ENCODE measurements around the gene ZBP1.
A peak's percentile ranks its signal among the peaks of the same experiment; 100 is the strongest.

Gene ZBP1

DNA sequence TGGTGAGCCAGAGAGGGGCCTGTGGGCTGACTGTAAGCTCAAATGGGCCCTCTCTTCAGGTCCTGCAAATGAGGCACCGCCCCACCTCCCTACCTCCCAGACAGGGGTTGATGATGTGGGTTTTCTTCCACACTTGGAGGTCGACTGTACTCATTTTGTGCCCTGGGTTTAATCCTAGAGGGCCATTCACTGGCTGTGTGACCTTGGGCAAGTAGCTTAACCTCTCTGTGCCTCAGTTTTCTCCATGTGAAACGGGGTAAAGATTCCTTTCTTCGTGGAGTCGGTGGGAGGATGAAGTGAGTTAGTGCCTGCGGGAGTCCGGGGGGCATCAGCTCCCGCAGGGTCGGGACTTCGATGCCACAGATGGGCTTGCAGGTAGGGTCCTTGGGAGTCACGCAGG, 23.9 kb downstream of the ZBP1 start:
- DNase-seq = no peak

DNA sequence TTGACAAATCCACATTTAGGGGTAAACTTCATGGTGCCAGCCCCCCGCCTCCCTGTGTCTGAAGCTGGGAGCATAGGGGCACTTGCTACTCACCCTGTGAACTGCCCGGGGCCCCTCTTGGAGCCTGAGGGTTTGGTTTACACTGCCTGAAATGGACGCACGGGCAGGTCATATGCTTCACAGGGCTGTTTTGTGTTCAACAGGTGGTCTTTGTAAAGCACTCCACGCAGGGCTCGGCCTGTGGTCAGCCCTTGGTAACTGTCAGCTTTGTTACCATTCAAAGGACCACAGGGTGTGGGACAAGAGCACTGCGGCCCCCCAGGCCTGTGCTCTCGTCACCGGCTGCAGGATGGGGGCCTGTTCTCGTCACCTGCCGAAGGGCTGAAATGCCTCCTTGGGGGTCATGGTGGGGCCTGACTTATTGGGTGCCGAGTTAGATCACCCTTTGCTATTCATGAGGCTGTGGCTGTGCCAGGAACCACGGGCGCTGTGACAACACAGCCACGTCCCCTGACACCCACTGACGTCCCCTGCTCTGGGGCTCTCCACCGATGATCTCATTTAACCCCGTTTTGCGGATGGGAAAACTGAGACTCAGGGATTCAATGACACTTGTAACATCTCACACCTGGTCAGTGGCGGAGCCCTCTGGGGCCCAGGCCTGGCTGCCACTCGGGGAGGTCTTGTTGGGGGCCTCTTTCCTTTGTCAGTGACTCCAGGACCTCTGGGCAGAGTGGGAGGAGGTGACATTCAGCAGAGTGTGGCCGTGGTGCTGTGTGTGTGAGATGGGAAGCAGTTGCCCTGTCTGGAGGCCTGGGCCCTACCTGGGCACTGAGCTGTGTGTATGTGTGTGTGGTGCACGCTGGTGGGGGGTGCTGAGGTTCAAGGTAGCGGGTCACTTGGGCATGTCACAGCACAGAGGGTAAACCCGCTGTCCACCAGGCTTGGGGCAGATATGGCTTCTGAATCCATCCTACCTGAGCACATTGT, 24.9 kb downstream of the ZBP1 start:
- DNase-seq = no peak

DNA sequence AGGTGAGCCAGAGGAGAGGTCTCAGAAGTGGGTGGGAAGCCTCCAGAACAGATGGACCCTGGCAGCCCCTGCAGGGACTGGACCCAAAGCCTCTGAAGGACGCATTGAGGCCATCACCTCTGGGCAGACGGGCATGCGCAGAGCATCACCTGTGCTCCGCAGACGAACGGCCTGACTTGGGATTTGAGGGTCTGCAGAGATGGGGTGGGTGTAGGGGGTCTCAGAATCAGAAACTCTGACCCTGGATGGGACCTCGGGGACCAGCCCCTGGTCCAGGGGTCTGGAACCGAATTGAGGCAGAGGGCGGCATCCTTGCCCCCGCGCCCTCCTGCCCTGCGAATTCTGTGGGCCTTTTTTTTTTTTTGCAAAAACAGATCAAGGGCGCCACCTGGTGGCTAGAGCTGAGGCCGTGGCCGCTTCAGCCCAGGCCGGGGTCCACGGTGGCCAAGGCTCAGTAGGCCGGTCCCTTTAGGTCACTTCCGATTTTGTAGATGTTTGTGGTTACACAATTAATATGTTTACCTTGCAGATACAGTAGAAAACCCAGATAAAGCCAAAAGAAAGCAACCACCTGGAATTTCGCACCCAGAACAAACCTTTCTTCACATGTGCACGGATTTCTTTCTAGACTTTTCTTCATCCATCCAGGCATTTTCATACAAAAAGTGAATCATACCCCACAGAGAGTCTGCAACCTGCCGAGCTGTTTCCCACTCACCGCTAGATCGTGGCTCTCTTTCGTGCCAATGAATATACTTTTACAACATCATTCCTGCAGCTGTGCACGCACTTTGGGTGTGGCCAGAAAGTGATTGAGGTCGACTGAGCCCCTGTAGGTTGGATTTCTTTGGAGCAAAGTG, 25.9 kb downstream of the ZBP1 start:
- DNase-seq = peak; percentile 60 to 64

DNA sequence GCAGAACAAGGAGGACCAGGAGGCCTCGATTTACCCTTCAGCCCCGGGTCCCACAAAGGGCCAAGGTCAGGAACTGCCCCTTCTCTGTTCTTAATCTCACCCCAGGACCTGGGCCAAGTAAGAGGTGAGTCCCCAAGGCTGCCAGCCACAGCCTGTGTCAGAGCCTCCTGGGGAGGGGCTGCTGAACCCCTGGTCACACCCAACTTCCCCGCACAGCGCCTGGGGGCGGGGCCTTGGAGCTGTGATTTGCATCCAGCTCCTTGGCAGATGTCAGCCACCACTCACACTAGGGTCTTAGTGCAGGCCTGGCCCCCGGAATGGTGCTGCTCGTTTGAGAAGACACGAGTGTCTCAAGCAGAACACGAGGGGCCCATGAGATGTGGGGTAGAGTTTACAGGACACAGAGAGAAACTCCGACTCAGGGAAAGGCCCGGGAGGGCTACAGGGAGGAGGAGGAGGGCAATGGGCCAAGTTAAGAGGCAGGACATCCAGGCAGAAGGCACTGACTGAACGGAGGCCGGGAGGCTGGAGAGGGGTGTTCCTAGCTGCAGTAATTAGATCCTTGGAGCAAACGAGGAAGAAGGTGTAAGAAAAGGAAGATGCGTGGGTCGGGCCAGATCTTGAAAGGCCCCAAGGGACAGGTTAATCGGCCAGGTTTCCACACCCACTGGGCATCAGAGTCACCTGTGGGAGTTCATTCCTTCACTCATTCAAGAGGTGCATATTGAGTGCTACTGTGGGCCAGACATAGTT, 26.9 kb downstream of the ZBP1 start:
- no peak for DNase-seq

DNA sequence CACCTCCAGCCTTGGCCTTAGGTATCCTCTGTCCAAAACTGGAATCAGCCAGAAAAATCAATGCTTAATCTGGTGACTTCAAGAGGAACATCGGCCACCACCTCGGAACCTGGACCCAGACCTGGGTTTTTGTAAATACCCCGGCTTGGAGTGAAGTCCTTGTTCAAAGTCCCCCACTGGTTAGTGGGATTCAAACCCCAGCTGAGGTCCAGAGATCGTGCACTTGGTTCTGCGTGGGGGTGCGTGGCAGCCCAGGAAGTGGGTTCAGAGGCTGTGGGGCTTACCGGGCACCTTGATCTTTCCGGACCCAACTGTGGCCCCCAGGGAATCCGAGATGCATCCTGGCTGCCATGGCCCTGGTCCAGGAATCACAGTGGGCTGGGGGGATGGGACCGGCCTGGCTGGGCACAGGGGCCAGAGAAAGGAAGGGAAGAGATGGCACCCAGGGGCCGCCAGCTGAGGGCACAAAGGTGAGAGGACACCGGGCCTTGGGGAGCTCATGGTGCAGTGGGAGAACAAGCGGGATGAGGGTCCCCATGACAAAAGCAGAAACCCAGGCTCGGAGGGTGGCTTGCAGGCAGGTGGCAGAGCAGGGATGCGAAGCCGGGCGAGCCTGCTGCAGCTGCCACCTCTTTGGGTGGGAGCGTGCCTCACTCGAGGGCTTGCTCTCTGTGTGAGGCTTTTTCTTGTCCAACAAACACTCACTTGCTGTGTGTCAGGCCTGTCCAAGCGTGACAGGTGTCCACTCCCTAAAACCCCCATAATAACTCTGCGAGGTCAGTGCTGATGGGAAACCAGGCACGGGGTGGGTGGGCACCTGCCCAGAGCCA, 27.7 kb downstream of the ZBP1 start:
- no peak for DNase-seq

DNA sequence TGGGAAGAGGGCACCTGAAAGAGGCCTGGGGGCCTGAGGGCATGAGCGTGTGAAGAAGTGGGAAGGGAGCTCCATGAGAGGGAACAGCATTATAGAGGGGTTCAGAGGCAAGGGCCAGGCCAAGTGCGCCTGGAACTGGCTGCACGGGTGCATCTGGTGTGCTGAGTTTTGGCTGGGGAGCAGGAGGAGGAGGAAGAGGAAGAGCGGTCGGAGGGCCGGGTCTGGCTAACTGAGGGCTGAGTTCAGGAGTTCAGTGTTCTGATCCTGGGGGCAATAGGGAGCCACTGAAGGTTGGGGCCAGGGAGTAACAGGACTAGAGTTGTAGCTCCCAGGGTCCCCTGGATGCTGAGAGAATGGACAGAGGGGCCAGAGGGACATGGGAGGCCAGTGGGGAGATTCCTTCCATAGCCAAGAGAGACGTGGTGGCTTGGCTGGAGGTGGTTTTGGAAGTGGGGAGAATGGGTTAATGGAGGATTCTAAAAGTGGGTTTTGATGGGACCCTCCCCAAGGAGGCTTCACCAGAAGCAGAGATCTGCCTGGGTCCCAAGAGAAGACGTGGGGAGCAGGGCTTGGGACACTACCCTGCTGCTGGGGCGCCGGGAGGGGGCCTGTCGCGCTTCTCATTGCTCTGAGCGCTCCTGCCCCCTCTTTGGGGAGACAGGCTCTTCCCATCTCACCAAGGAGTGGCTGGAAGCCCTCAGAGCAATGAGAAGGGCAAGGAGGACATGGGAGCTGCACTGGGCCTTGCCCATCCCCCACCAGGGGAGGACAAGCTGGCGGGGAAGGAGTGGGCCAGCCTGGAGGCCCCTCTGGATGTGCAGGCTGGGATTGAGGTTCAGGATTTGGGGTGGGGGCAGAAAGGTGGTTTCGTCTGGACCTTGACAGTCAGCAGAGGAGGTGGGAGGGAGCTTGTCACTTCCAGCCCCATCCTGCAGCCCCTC, 28.7 kb downstream of the ZBP1 start:
- DNase-seq = no peak

DNA sequence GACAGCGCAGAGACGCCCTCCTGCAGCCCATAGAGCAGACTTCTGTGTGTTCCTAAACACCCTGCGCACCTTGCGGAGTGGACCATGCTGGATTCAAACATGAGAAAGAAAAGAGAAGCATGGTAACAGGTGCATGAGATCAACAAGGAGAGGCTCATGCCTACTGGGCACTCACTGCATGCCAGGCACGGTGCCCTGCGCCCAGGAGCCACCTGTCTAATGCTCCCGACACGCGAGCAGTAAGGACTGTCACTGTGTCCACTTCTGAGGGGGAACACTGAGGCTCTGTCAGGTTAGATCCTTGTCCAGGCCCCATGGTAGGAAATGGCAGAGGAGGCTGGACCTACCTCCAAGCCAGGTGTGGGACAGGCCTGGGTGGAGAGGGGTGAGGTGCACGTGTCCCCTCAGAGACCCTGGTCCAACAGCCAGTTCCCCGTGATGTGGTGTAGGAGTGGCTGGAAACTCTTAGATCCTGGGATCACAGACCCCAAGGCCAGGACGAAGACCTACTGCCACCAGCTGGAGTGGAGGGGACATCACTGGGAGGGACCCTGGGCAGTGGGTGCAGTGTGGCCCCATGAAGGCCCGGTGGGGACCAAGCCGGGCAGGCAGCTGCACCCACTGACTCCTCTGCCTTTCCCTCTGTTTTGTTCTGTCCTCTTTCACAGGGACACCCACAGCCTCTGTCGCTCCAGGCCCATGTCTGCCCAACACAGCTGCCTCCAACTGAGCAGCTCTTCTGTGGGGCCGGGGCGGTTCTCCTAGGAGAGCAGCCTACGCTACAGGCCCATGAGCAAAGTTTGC, 29.5 kb downstream of the ZBP1 start:
- DNase-seq = no peak

DNA sequence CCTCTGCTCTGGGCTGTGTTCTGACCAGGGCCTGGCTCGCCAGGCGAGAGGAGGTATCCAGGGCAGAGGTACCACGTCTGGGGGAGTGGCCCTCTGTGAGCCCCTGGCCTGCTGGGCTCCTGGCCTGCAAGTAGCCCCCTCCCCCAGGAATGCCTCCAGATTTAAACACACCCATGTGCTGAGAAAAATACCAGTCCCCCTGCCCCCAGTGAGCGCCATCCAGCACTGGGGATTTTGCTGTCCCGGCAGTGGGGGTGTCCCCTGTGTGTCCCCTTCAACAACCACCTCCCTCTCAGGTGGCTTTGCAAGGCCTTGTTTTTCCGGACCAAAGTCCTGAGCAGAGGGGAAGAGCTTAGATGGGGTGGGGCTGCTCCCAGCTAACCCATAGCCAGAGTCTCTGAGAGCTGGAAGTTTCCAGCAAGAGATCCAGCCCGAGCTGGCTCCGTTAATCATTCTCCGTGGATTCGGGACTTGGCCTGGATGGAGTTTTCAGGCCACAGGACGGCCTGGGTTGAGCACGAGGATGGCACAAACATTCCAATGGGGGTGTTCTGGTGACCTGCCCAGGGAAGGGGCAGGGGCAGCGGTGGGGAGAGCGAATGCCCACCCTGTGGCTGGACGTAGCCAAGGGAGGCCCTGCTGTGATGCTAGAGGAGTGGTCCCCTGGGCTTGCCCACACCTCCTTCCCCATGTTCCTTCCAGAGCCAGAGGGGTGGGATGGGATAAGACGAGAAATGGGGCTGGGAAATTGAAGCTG, 30.3 kb downstream of the ZBP1 start:
- no peak for DNase-seq

DNA sequence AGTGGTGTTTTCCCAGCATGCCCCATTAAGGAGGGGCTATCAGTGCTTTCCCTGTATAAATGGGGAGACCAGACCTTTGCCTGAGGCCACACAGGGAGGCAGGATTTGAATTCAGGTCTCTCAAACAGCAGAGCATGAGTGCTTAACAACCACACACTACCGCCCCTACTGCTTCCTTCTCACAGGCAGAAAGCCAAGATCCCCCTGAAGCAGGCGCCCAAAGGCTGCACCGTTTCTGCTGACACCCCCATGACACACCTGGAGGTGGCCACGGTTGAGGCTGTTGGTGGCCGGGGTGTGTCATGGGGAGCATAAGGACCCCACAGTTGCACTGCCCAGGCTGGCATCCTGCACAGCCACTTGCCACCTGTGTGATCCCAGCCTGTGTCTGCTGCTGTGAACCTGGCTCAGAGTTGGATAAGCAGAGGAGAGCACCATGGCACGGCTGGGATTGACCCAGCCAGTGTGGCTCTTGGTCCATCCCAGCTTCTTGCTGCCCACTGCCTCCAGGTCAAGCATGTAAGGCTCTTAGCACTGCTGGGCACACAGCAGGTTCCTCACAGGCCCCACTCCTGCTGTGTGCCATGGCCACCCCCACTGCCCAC, 31.0 kb downstream of the ZBP1 start:
- no peak for DNase-seq

DNA sequence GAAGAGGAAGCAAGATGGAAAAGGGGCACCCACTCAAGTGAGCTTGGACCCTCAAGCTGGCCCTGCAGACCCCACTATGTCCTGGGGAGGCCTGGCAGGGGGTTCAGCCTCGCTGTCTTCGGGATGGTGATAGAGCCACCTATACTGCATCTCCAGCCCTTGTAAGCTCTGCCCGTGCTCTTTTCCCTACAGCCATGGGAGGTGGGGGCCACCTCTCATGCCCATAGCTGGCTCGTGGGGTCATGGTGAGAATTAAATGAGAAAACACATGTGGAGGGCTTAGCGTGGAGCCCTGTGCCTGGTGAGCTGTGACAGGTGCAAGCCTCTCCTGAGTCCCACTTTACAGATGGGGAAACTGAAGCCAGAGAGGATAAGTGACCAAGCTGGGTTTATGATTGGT, 31.6 kb downstream of the ZBP1 start:
- no peak for DNase-seq

DNA sequence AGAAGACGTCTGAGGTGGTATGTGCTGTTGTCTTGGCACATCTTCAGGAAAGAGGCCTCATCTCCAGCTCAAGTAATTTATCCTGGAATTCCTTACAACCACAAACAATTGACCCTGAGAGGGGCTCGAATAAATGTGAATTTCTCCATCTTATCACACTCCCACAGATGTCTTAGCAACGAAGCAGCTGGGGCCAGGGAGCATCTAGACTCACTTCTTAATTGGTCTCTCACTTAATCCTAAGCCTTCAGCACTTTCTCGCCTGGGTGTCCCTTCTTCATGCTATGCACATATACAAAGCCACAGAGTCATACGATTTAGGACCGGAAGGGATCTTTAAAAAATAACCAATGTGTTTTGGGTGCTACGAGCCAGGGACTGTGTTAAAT, 32.2 kb downstream of the ZBP1 start:
- DNase-seq = no peak

DNA sequence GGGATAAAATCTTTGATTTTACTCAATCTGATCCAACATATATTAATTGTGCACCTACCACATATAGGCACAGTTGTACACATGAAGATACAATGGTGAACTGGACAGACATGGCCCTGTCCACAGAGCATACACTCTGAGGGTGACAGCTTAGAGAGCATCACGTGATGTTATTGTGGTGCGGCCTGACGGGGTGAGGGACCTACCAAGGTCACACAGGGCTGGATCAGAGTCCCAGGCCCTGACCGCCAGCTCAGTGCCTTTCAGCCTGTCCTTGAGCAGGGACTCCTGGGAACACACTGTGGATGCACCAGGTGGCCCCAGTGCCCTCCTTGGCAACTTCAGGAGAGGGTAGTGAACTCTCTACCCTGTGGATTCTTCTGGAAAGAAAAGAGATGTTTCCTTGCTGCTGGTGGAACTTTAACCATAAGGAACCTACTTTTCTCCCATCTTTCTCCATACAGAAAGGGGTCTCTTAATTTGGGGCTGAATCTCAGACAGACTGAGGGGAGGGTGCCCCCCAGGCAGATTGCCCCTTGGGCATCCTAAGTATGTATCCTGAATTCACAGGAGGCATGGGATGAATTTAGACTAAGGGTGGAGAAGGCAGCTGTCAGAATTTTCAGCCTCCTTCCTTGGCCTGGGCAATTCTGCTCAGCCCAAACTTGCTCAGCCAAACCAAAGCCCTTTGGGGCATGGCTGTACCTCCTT, 32.8 kb downstream of the ZBP1 start:
- no peak for DNase-seq

DNA sequence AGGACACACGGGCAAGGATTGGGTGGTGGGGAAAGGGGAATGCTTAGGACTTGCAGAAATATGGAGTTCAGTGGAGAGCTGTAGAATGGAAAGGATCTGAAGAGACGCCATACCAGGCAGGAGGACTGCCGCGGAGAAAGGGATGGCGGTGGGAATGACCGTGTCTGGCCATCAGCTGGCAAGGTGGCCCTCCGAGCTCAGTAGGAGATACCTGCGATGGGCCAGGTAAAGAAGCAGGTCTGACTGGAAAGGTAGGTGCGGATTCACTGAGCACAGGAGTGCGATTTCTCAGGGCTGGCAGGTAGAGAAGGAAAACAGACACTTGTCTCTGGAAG, 33.3 kb downstream of the ZBP1 start:
- no peak for DNase-seq

DNA sequence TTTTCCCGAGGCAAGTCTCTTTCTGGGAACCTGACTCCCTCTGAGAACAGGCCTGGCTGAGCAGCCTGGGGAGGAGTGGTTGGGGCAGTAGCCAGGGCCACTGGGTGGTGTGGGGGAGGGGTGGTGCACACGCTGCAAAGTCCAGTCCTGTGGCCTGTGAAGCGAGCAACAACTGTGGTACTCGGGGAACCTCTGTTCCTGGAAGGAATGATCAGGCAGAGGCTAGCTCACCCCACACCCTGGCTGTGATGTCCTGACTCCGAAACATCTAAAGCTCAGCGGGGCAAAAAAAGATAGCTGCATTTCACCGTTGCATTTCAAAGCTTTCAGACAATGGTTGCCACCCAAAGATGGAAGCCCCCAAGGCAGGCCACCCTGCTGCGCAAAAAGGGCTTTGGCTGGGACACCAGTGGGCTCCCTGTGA, 33.8 kb downstream of the ZBP1 start:
- no peak for DNase-seq

DNA sequence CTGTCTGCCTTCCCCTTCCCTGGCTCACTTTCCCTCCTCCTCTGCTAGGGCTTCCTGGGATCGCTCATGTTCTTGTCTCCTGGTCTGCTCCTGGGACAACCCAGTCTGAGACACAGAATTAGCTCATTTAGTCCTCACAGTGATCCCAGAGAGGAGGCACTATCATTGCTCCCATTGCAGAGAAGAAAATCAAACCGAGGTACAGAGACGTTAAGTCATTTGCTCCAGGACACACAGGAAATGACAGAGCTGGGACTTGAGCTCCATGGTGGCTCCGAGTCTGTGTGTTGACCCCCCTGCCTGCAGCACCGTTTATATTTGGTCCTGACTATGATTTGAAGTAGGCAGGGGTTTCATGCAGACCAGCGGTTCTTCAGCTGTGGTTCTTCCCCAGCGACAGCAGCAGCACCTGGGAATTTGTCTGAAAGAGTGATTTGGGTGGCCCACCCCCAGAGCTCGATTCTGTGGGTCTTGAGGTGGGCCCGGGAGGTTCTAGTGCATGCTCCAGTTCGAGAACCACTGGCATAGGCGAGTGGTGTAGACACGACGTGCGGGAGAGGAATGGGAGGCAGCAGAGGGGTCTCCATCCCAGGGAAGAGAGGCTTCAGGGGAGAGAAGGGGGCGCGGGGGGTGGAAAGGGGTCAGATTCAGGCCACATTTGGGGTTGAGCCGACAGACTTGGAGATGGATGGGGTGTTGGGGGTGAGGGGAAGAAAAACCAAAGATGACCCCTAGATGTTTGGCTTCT, 34.6 kb downstream of the ZBP1 start:
- DNase-seq = no peak

DNA sequence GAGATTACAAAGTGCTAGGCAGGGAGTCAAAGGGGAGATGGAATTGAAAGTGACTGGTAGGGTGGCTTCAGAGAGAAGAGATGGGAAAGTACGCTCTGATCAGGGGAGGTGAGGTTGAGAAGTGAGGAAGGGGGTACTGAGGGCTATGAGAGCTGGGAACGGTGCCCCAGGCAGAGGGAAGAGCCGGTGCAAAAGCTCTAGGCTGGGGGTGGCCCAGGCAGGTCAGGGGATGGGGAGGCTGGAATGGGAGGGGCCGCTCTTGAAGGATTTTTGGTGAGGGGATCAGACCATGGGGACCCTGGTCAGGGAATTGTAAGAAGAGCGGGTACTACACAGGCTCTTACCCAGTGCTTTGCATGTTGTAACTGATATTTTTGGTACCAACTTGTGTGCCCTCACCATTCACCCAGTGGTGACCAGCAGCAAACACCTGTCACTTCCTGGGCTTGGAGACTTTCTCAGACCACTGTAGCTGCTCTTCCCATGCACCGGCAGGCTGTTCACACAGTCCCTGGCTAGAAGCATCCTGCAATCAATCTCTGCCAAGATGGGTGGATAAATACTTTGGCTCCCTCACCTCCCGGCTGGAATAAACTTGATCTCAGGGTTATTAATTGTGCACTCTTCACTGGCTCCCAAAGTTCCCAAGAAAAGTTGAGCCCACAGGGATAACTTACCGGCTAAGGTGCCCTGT, 35.3 kb downstream of the ZBP1 start:
- DNase-seq = no peak
